Activated T-cell treated with anti-CD3 and anti-CD28 coated beads, Interleukin-2, amount 50 U/mL, for 24 hours (primary cell): Measurements from ENCODE around the gene PCDH15.

Source experiments
- DNase-seq: peaks from one replicate; pipeline ENCODE4 v3.0.0-alpha.2; 2020
- H3K27ac Mint-ChIP-seq: 2 replicates; pipeline ENCODE4 v1.8.0; 2020; ENCODE audit warnings: mild to moderate bottlenecking, mixed read lengths
- H3K27me3 Mint-ChIP-seq: 2 replicates; pipeline ENCODE4 v1.8.0; 2020; ENCODE audit warnings: mixed read lengths
- H3K36me3 Mint-ChIP-seq: 2 replicates; pipeline ENCODE4 v1.8.0; 2020; ENCODE audit warnings: low read depth, mixed read lengths
- H3K4me1 Mint-ChIP-seq: 2 replicates; pipeline ENCODE4 v1.8.0; 2020; ENCODE audit warnings: low read depth, mixed read lengths
- H3K4me3 Mint-ChIP-seq: 2 replicates; pipeline ENCODE4 v1.8.0; 2020; ENCODE audit warnings: mild to moderate bottlenecking, moderate library complexity, mixed read lengths
- H3K9me3 Mint-ChIP-seq: 2 replicates; pipeline ENCODE4 v1.8.0; 2020; ENCODE audit warnings: mixed read lengths

PCDH15 gene

GRCh38 chr10:54660397-54660796 lies 140.6 kb downstream of the PCDH15 start:
- Mint-ChIP-seq H3K27ac (no peak overlapping the region), H3K4me1 (no peaks in the 10 kb centered on the region), H3K4me3 (no peak overlapping the region), H3K27me3 (no peaks in the 10 kb centered on the region), H3K36me3 (no peaks in the 10 kb centered on the region), H3K9me3 (peaks cover 16% of the 10 kb centered on the region)
- no peak for DNase-seq

GRCh38 chr10:54656643-54657042 lies 144.4 kb downstream of the PCDH15 start:
- Mint-ChIP-seq H3K4me3 (no peak overlapping the region), H3K4me1 (no peaks in the 10 kb centered on the region), H3K9me3 (peaks cover 12% of the 10 kb centered on the region), H3K27ac (no peak overlapping the region), H3K36me3 (no peaks in the 10 kb centered on the region), H3K27me3 (no peaks in the 10 kb centered on the region)
- DNase-seq = no peak

GRCh38 chr10:54653518-54653917 lies 147.5 kb downstream of the PCDH15 start:
- Mint-ChIP-seq H3K27ac (no peak overlapping the region), H3K4me1 (no peaks in the 10 kb centered on the region), H3K9me3 (peaks cover 17% of the 10 kb centered on the region), H3K27me3 (no peaks in the 10 kb centered on the region), H3K4me3 (no peak overlapping the region), H3K36me3 (no peaks in the 10 kb centered on the region)
- DNase-seq = no peak

GRCh38 chr10:54650547-54650946 lies 150.5 kb downstream of the PCDH15 start:
- Mint-ChIP-seq H3K36me3 (no peaks in the 10 kb centered on the region), H3K9me3 (peaks cover 15% of the 10 kb centered on the region)
- DNase-seq = no peak

GRCh38 chr10:54622017-54622416 lies 179.0 kb downstream of the PCDH15 start:
- H3K4me3 Mint-ChIP-seq = no peak overlapping the region
- H3K9me3 Mint-ChIP-seq = peaks cover 8% of the 10 kb centered on the region
- no peaks in the 10 kb centered on the region for H3K36me3 Mint-ChIP-seq
- no peaks in the 10 kb centered on the region for H3K27me3 Mint-ChIP-seq
- H3K27ac Mint-ChIP-seq = no peak overlapping the region
- DNase-seq = no peak
- H3K4me1 Mint-ChIP-seq = no peaks in the 10 kb centered on the region

More at GRCh38 chr10:54650547-54650946, 150.5 kb downstream of the PCDH15 start:
- Mint-ChIP-seq H3K27ac (no peak overlapping the region), H3K4me3 (no peak overlapping the region), H3K27me3 (no peaks in the 10 kb centered on the region), H3K4me1 (no peaks in the 10 kb centered on the region)

GRCh38 chr10:54620352-54620751 lies 180.7 kb downstream of the PCDH15 start:
- Mint-ChIP-seq H3K4me3 (no peak overlapping the region), H3K9me3 (no peaks in the 10 kb centered on the region), H3K4me1 (no peaks in the 10 kb centered on the region), H3K27me3 (no peaks in the 10 kb centered on the region), H3K27ac (no peak overlapping the region), H3K36me3 (no peaks in the 10 kb centered on the region)
- DNase-seq = no peak

- DNase-seq = no peak
- H3K36me3 Mint-ChIP-seq = no peaks in the 10 kb centered on the region
- H3K4me3 Mint-ChIP-seq = no peak overlapping the region
- peaks cover 7% of the 10 kb centered on the region for H3K9me3 Mint-ChIP-seq
- H3K4me1 Mint-ChIP-seq = no peaks in the 10 kb centered on the region
- H3K27me3 Mint-ChIP-seq = no peaks in the 10 kb centered on the region
- H3K27ac Mint-ChIP-seq = no peak overlapping the region
Observed at GRCh38 chr10:54614072-54614471, 187.0 kb downstream of the PCDH15 start.

- Mint-ChIP-seq H3K27me3 (no peaks in the 10 kb centered on the region), H3K36me3 (no peaks in the 10 kb centered on the region), H3K4me3 (no peak overlapping the region), H3K9me3 (peaks cover 7% of the 10 kb centered on the region), H3K27ac (no peak overlapping the region), H3K4me1 (no peaks in the 10 kb centered on the region)
- no peak for DNase-seq
Observed at GRCh38 chr10:54613162-54613561, 187.9 kb downstream of the PCDH15 start.

- Mint-ChIP-seq H3K36me3 (no peaks in the 10 kb centered on the region), H3K4me1 (no peaks in the 10 kb centered on the region), H3K9me3 (peaks cover 17% of the 10 kb centered on the region), H3K27me3 (no peaks in the 10 kb centered on the region), H3K27ac (no peak overlapping the region), H3K4me3 (no peak overlapping the region)
- no peak for DNase-seq
Observed at GRCh38 chr10:54609423-54609822, 191.6 kb downstream of the PCDH15 start.

GRCh38 chr10:54607983-54608382 lies 193.0 kb downstream of the PCDH15 start:
- no peak for DNase-seq

GRCh38 chr10:54594289-54594688 lies 206.7 kb downstream of the PCDH15 start:
- Mint-ChIP-seq H3K27ac (no peak overlapping the region), H3K9me3 (peaks cover 21% of the 10 kb centered on the region), H3K36me3 (no peaks in the 10 kb centered on the region), H3K27me3 (no peaks in the 10 kb centered on the region), H3K4me3 (no peak overlapping the region), H3K4me1 (no peaks in the 10 kb centered on the region)
- no peak for DNase-seq

More at GRCh38 chr10:54607983-54608382, 193.0 kb downstream of the PCDH15 start:
- Mint-ChIP-seq H3K36me3 (no peaks in the 10 kb centered on the region), H3K27me3 (no peaks in the 10 kb centered on the region), H3K4me3 (no peak overlapping the region), H3K27ac (no peak overlapping the region), H3K9me3 (peaks cover 17% of the 10 kb centered on the region), H3K4me1 (no peaks in the 10 kb centered on the region)

GRCh38 chr10:54587971-54588370 lies 213.1 kb downstream of the PCDH15 start:
- no peak for DNase-seq
- Mint-ChIP-seq H3K4me1 (no peaks in the 10 kb centered on the region), H3K36me3 (no peaks in the 10 kb centered on the region), H3K27ac (no peak overlapping the region), H3K27me3 (no peaks in the 10 kb centered on the region), H3K9me3 (peaks cover 12% of the 10 kb centered on the region), H3K4me3 (no peak overlapping the region)

GRCh38 chr10:54585572-54585971 lies 215.5 kb downstream of the PCDH15 start:
- Mint-ChIP-seq H3K36me3 (no peaks in the 10 kb centered on the region), H3K4me3 (no peak overlapping the region), H3K27me3 (no peaks in the 10 kb centered on the region), H3K4me1 (no peaks in the 10 kb centered on the region), H3K9me3 (peaks cover 9% of the 10 kb centered on the region), H3K27ac (no peak overlapping the region)
- DNase-seq = no peak

- Mint-ChIP-seq H3K9me3 (peaks cover 7% of the 10 kb centered on the region), H3K36me3 (no peaks in the 10 kb centered on the region), H3K27me3 (no peaks in the 10 kb centered on the region), H3K4me1 (no peaks in the 10 kb centered on the region), H3K27ac (no peak overlapping the region), H3K4me3 (no peak overlapping the region)
- no peak for DNase-seq
Observed at GRCh38 chr10:54577682-54578081, 223.3 kb downstream of the PCDH15 start.

- Mint-ChIP-seq H3K27me3 (no peaks in the 10 kb centered on the region), H3K9me3 (peaks cover 6% of the 10 kb centered on the region), H3K4me3 (no peak overlapping the region), H3K36me3 (no peaks in the 10 kb centered on the region), H3K27ac (no peak overlapping the region), H3K4me1 (no peaks in the 10 kb centered on the region)
- no peak for DNase-seq
Observed at GRCh38 chr10:54576541-54576940, 224.5 kb downstream of the PCDH15 start.

- no peak overlapping the region for H3K27ac Mint-ChIP-seq
Observed at GRCh38 chr10:54559498-54559897, 241.5 kb downstream of the PCDH15 start.

More at GRCh38 chr10:54559498-54559897, 241.5 kb downstream of the PCDH15 start:
- H3K36me3 Mint-ChIP-seq = no peaks in the 10 kb centered on the region
- no peaks in the 10 kb centered on the region for H3K4me1 Mint-ChIP-seq
- no peaks in the 10 kb centered on the region for H3K27me3 Mint-ChIP-seq
- H3K9me3 Mint-ChIP-seq = peaks cover 3% of the 10 kb centered on the region
- no peak for DNase-seq
- H3K4me3 Mint-ChIP-seq = no peak overlapping the region
